Measurements from ENCODE around the gene TMEM30B.

DNA sequence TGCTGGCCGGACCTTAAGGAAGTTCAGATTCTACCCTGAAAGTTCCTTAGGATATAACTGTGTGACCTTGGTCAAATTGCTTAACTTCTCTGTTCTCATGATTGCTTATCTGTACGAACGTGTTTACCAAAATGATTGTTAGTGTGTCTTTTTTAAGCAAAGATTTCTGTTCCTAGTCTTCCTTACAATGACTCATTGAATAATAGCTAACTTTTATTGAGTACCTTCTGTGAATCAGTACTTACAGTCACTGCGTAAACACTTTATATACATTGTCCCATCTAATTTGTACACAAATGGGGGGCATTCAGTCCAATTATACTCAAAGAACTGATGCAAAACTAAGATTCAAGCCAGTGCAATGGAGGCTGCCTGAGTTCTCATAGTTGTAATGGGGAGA, 4.2 kb upstream of the TMEM30B start:
- TF ChIP-seq POLR2A (IDR thresholded peaks at IDR 0.05) = no peak
- TF ChIP-seq, protein P1, sequence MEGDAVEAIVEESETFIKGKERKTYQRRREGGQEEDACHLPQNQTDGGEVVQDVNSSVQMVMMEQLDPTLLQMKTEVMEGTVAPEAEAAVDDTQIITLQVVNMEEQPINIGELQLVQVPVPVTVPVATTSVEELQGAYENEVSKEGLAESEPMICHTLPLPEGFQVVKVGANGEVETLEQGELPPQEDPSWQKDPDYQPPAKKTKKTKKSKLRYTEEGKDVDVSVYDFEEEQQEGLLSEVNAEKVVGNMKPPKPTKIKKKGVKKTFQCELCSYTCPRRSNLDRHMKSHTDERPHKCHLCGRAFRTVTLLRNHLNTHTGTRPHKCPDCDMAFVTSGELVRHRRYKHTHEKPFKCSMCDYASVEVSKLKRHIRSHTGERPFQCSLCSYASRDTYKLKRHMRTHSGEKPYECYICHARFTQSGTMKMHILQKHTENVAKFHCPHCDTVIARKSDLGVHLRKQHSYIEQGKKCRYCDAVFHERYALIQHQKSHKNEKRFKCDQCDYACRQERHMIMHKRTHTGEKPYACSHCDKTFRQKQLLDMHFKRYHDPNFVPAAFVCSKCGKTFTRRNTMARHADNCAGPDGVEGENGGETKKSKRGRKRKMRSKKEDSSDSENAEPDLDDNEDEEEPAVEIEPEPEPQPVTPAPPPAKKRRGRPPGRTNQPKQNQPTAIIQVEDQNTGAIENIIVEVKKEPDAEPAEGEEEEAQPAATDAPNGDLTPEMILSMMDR (IDR thresholded peaks at IDR 0.05 in 4 of 5, conservative IDR thresholded peaks at IDR 0.05 in 1 of 5) = no peak
